DND-41 (cell line): ENCODE measurements around the gene PSD4.

Experiments used
- EZH2 ChIP-seq: IDR thresholded peaks from 3 replicates; pipeline ENCODE4 v1.6.1; 2012; ENCODE audit warnings: borderline replicate concordance, low read depth, mild to moderate bottlenecking, moderate library complexity, low read length, inconsistent platforms; ENCODE audit not compliant: severe bottlenecking
- TF ChIP-seq, protein P1 (sequence below): IDR thresholded peaks from 2 replicates; pipeline ENCODE4 v1.5.1; 2012; ENCODE audit warnings: borderline replicate concordance, low read length, moderate library complexity, mild to moderate bottlenecking; ENCODE audit not compliant: poor library complexity, severe bottlenecking; ENCODE audit errors: extremely low read depth

GRCh38 chr2:113227698-113228097, 53.9 kb downstream of the PSD4 start:
- TF ChIP-seq, protein P1, sequence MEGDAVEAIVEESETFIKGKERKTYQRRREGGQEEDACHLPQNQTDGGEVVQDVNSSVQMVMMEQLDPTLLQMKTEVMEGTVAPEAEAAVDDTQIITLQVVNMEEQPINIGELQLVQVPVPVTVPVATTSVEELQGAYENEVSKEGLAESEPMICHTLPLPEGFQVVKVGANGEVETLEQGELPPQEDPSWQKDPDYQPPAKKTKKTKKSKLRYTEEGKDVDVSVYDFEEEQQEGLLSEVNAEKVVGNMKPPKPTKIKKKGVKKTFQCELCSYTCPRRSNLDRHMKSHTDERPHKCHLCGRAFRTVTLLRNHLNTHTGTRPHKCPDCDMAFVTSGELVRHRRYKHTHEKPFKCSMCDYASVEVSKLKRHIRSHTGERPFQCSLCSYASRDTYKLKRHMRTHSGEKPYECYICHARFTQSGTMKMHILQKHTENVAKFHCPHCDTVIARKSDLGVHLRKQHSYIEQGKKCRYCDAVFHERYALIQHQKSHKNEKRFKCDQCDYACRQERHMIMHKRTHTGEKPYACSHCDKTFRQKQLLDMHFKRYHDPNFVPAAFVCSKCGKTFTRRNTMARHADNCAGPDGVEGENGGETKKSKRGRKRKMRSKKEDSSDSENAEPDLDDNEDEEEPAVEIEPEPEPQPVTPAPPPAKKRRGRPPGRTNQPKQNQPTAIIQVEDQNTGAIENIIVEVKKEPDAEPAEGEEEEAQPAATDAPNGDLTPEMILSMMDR, result no peak
- no peak for TF ChIP-seq EZH2
